22Rv1 (cell line): ENCODE results near the gene HLA-DRA.

Source experiments
- CTCF ChIP-seq: fragments of 450-650 bp; IDR thresholded peaks from 2 replicates; pipeline ENCODE4 v1.5.1; 2017; ENCODE audit warnings: mild to moderate bottlenecking
- ZFX ChIP-seq: fragments of 450-650 bp; IDR thresholded peaks from 2 replicates; pipeline ENCODE4 v1.6.1; 2017; ENCODE audit warnings: antibody characterized with exemption, borderline replicate concordance

- no peak for TF ChIP-seq CTCF
- no peak for TF ChIP-seq ZFX
Observed at GRCh38 chr6:32426338-32426737, 13.3 kb upstream of the HLA-DRA start.
